Panc1 (cell line): ENCODE results near the gene DSCAM.

ENCODE experiments used
- CTCF ChIP-seq: fragments of 450-650 bp; IDR thresholded peaks from 2 replicates; pipeline ENCODE4 v1.5.1; 2017; ENCODE audit warnings: mild to moderate bottlenecking
- REST ChIP-seq, 2 experiments: IDR thresholded peaks; 2 replicates each; pipeline ENCODE4 v1.6.1; 2011 to 2012; ENCODE audit warnings: low read depth in 2 of 2, control low read depth in 1 of 2, low read length in 1 of 2, mild to moderate bottlenecking in 1 of 2, moderate library complexity in 1 of 2; ENCODE audit not compliant: insufficient read depth in 1 of 2

- TF ChIP-seq CTCF: no peak
- TF ChIP-seq REST (IDR thresholded peaks at IDR 0.05; ENCODE audit: insufficient read depth in 1 of 2, low read depth in 2 of 2, low read length in 1 of 2): no peak
Measured at GRCh38 chr21:40687625-40688024, 159.3 kb downstream of the DSCAM start.
